WTC11 (cell line): ENCODE results near the gene PLXNA2. TPM values are rescaled to one million over a fixed set of nuclear protein-coding genes. Genes with fewer than 3 reads are reported as not detected.

Experiments
- ATAC-seq: fragments of 200-7000 bp; cut with Tn5 transposase; 2 replicates; pipeline ENCODE4 v1.10.0; 2021; ENCODE audit warnings: mild to moderate bottlenecking, moderate library complexity
- CTCF ChIA-PET: fragments of 300-600 bp; sonication (Branson Sonifier 250); formaldehyde crosslinking; loops from one replicate; lab custom pipeline; 2021; ENCODE audit warnings: antibody characterized with exemption; lab: Charles Lee
- POLR2A ChIA-PET: fragments of 350-600 bp; sonication (Branson Sonifier 250); formaldehyde crosslinking; loops from one replicate; lab custom pipeline; 2021; ENCODE audit warnings: antibody characterized with exemption; lab: Charles Lee
- DNase-seq: peaks from one replicate; pipeline ENCODE4 v3.0.0; 2021; ENCODE audit warnings: low spot score
- H3K27ac Mint-ChIP-seq: 2 replicates; pipeline ENCODE4 v1.8.0; 2021; ENCODE audit warnings: mixed read lengths
- H3K27me3 Mint-ChIP-seq: 2 replicates; pipeline ENCODE4 v1.8.0; 2021; ENCODE audit warnings: low read depth, mild to moderate bottlenecking, moderate library complexity, mixed read lengths
- H3K36me3 Mint-ChIP-seq: 2 replicates; pipeline ENCODE4 v1.8.0; 2021; ENCODE audit warnings: mixed read lengths
- H3K4me1 Mint-ChIP-seq: 2 replicates; pipeline ENCODE4 v1.8.0; 2022; ENCODE audit warnings: mixed read lengths
- H3K4me3 Mint-ChIP-seq: 2 replicates; pipeline ENCODE4 v1.8.0; 2021; ENCODE audit warnings: mild to moderate bottlenecking, moderate library complexity, mixed read lengths
- H3K9me3 Mint-ChIP-seq: 2 replicates; pipeline ENCODE4 v1.8.0; 2021; ENCODE audit warnings: mixed read lengths
- CDX4 ChIP-seq: fragments of 250-450 bp; sonication (Bioruptor Pico); IDR thresholded peaks from 2 replicates; pipeline ENCODE4 v1.9.0; 2021; ENCODE audit warnings: moderate library complexity, mild to moderate bottlenecking, inconsistent platforms, borderline replicate concordance
- CREM ChIP-seq: sonication (generic); formaldehyde crosslinking; IDR thresholded peaks from 2 replicates; pipeline ENCODE4 v1.8.1; 2022; ENCODE audit warnings: mild to moderate bottlenecking, missing genetic modification reagents, moderate library complexity
- ETV6 ChIP-seq: sonication (generic); formaldehyde crosslinking; IDR thresholded peaks from 2 replicates; pipeline ENCODE4 v1.8.1; 2022; ENCODE audit warnings: mild to moderate bottlenecking, missing genetic modification reagents
- FOXP4 ChIP-seq: sonication (generic); formaldehyde crosslinking; IDR thresholded peaks from 2 replicates; pipeline ENCODE4 v1.8.0; 2022; ENCODE audit warnings: mild to moderate bottlenecking, missing genetic modification reagents
- GABPB1 ChIP-seq: sonication (generic); formaldehyde crosslinking; IDR thresholded peaks from 2 replicates; pipeline ENCODE4 v1.8.1; 2023; ENCODE audit warnings: mild to moderate bottlenecking, missing genetic modification reagents
- MLX ChIP-seq: sonication (generic); formaldehyde crosslinking; IDR thresholded peaks from 2 replicates; pipeline ENCODE4 v1.8.1; 2023; ENCODE audit warnings: mild to moderate bottlenecking, missing genetic modification reagents, moderate library complexity
- NR2C2 ChIP-seq: sonication (generic); formaldehyde crosslinking; IDR thresholded peaks from 2 replicates; pipeline ENCODE4 v1.8.0; 2022; ENCODE audit warnings: mild to moderate bottlenecking, missing genetic modification reagents
- ZNF263 ChIP-seq: sonication (generic); formaldehyde crosslinking; IDR thresholded peaks from 2 replicates; pipeline ENCODE4 v1.8.1; 2022; ENCODE audit warnings: low read depth, mild to moderate bottlenecking, moderate library complexity, missing genetic modification reagents
- ZNF416 ChIP-seq: fragments of 250-450 bp; sonication (Bioruptor Pico); IDR thresholded peaks from 2 replicates; pipeline ENCODE4 v1.9.0; 2021; ENCODE audit warnings: mild to moderate bottlenecking, inconsistent platforms
- ZNF425 ChIP-seq: fragments of 250-450 bp; sonication (Bioruptor Pico); conservative IDR thresholded peaks from 2 replicates; pipeline ENCODE4 v1.9.0; 2021; ENCODE audit warnings: mild to moderate bottlenecking
- total RNA-seq: library from RNA; stranded (reverse); gene quantifications from 3 replicates; pipeline ENCODE4 v1.2.3, GENCODE V29; 2021

Gene PLXNA2
- total RNA-seq, 1 experiment from 2014 or later = 4.2 TPM

GRCh38 chr1:208227366-208227765 is 16.8 kb downstream of the PLXNA2 start:
- ChIA-PET CTCF (interaction anchor here (1.1 to 1.8 kb wide), 2 partner anchors 229 to 234 kb away, joined by 4 to 6 read pairs; no protein-coding TSS in a partner anchor), POLR2A (no interaction called here)
- Mint-ChIP-seq H3K4me3 (no peak overlapping the region), H3K27ac (no peak overlapping the region), H3K27me3 (no peaks in the 10 kb centered on the region; the same call in 1 of the 2 replicates), H3K36me3 (no peaks in the 10 kb centered on the region), H3K4me1 (peaks cover 43% of the 10 kb centered on the region), H3K9me3 (peaks cover 4% of the 10 kb centered on the region; the same call in 1 of the 2 replicates)
- no peak for ATAC-seq
- TF ChIP-seq CREM (CRISPR knock-in tag) = no peak
- no peak for TF ChIP-seq ZNF416 (CRISPR knock-in tag)
- no peak for TF ChIP-seq NR2C2 (CRISPR knock-in tag)
- no peak for TF ChIP-seq ZNF425 (CRISPR knock-in tag)
- no peak for TF ChIP-seq ETV6 (CRISPR knock-in tag)
- no peak for DNase-seq

- DNase-seq (no peak), ATAC-seq (peak; percentile 47)
- H3K36me3 Mint-ChIP-seq = no peaks in the 10 kb centered on the region
- TF ChIP-seq ZNF263 (CRISPR knock-in tag) (peak; percentile 46; the same call in 1 of the 2 replicates), MLX (CRISPR knock-in tag) (no peak)
- TF ChIP-seq, all 79 proteins: peak for 1
- Mint-ChIP-seq H3K4me1 (peaks cover 32% of the 10 kb centered on the region), H3K4me3 (no peak overlapping the region), H3K27me3 (no peaks in the 10 kb centered on the region; the same call in 1 of the 2 replicates), H3K9me3 (peaks cover 4% of the 10 kb centered on the region; the same call in 1 of the 2 replicates), H3K27ac (no peak overlapping the region)
- ChIA-PET CTCF (interaction anchor here (1.0 to 1.8 kb wide), 5 partner anchors 12 to 233 kb away, joined by 3 to 6 read pairs (median 5); no protein-coding TSS in a partner anchor), POLR2A (no interaction called here)
Measured at GRCh38 chr1:208225954-208226937, 17.9 kb downstream of the PLXNA2 start.

GRCh38 chr1:208224192-208224713 is 19.9 kb downstream of the PLXNA2 start:
- Mint-ChIP-seq H3K36me3 (no peaks in the 10 kb centered on the region), H3K9me3 (peaks cover 4% of the 10 kb centered on the region; the same call in 1 of the 2 replicates), H3K27me3 (no peaks in the 10 kb centered on the region; the same call in 1 of the 2 replicates), H3K4me3 (no peak overlapping the region), H3K4me1 (peaks cover 30% of the 10 kb centered on the region), H3K27ac (no peak overlapping the region)
- POLR2A ChIA-PET = interaction anchor here (1.6 kb wide), 1 partner anchor 10 kb away, joined by 4 read pairs; no protein-coding TSS in a partner anchor
- CTCF ChIA-PET = interaction anchor here (1.2 kb wide), 1 partner anchor 226 kb away, joined by 5 read pairs; no protein-coding TSS in a partner anchor
- no peak for ATAC-seq
- no peak for TF ChIP-seq FOXP4
- no peak for TF ChIP-seq CDX4 (CRISPR knock-in tag)
- TF ChIP-seq GABPB1 = no peak
- DNase-seq = no peak
